HG03432 (cell line): Measurements from ENCODE around the gene ATP9B.
"Not testable (repeated sequence)": the region's sequence is repeated elsewhere in the genome, so short reads cannot be mapped to it uniquely, and the experiment has no call there.

Source experiments
- ATAC-seq: cut with Tn5 transposase; IDR thresholded peaks from one replicate; pipeline ENCODE4 v1.9.1; 2021; ENCODE audit warnings: mild to moderate bottlenecking, moderate library complexity; ENCODE audit not compliant: unreplicated experiment

Gene ATP9B

DNA sequence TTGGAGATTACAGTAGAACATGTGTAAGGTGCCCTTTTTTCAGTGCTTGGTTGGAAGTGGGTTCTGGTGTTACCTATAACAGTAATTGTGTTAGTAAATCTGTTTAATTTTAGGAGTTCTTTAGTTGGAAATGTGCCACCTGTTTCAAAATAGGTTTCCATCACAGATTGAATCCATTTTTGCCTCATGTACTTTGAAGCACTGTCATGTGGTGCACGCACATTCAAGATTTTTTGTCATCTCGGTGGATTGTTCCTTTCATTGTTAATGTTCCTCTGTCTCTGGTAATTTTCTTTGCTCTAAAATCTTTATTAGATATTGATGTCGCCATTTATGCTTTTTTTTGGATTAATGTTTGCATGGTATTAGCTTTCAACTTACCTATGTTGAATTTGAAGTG, 1.3 kb downstream of the ATP9B start:
- ATAC-seq = no peak

DNA sequence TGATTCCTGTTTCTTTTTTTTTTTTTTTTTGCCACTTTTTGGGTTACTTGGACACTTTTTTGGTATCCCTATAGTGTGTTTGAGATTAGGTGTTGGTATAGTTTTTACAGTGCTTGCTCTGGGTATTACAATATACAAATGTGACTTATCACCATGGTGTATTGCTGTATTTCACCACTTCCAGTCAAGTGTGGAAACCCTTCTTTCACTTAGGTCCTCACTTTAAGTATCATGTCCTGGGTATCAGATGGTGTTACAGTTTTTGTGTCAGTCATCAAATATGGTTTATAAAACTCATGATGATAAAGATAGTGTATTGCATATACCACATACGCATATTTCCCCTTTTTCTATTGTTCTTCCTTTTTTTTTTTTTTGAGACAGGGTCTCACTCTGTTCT, 1.8 kb downstream of the ATP9B start:
- no peak for ATAC-seq

DNA sequence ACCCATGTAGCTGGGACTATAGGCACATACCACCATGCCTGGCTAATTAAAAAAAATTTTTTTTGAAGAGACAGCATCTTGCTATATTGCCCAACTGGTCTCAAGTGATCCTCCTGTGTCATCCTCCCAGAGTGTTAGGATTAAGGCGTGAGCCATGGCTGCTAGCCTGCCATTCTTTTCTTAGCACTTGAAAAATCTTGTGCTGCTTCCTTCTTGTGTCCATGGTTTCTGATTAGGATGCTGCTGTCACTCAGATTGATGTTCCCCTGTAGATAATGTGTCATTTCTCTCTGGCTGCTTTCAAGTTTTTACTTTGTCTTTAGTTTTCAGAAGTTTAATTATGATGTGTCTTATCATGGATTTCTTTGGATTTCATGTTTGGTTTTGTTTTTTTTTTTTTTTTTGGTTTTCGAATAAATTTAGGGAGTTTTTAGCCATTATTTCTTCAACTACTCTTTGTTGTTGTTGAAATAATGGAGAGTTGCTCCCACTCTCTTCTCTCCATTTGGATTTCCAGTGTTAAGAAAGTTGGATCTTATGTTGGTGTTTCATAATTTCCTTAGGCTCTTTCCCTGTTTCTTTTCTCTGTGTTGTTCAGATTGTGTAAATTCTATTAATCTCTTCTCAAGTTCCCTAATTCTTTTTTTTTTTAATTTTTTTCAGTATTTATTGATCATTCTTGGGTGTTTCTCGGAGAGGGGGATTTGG, 2.5 kb downstream of the ATP9B start:
- no peak for ATAC-seq

DNA sequence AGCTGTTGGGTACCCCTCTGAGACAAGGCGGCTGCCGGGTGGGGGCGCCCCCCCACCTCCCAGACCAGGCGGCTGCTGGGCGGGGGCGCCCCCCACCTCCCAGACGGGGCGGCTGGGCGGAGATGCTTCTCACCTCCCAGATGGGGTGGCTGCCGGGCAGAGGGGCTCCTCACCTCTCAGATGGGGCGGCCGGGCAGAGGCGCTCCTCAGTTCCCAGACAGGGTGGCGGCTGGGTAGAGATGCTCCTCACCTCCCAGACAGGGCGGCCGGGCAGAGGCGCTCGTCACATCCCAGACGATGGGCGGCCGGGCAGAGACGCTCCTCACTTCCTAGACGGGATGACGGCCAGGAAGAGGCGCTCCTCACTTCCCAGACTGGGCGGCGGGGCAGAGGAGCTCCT, 3.5 kb downstream of the ATP9B start:
- ATAC-seq = not testable (repeated sequence)

DNA sequence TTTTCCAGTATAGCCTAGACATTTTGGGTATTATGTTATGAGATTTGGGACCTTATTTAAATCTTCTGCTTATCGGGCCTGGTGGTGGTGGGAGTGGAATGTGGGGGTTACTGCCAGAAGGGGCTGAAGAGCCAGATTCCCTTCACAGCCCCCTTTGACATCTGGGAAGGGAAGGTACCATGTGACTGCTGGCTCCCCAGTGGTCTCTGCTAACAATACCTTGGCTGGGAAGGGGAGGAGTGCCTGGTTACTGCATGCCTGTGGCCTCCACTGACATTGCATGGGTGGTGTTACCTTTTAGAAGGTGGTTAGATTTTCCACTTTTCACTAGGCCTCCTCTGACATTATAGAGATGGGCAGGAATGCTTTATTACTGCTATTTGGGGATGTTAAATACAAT, 8.0 kb downstream of the ATP9B start:
- ATAC-seq = no peak

DNA sequence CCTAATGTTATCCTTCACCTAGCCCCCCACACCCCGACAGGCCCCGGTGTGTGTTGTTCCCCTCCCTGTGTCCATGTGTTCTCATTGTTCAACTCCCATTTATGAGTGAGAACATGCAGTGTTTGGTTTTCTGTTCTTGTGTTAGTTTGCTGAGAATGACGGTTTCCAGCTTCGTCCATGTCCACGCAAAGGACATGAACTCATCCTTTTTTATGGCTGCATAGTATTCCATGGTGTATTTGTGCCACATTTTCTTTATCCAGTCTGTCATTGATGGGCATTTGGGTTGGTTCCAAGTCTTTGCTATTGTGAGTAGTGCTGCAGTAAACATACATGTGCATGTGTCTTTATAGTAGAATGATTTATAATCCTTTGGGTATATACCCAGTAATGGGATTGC, 9.6 kb downstream of the ATP9B start:
- ATAC-seq = not testable (repeated sequence)

DNA sequence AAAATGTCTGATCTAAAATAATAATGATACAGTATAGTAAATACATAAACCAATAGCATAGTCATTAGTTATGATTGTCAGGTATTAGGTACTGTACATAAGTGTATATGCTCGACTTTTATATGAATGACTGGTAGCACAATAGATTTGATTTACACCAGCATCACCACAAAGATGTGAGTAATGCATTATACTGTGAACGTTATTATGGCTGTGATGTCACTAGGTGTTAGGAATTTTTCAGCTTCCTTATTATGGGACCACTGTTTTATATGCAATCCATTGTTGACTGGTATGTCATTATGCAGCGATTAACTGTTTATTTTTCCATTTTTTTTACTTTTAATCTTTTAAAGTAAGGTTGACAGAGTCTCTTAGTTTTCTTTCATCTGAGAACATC, 23.7 kb downstream of the ATP9B start:
- no peak for ATAC-seq

DNA sequence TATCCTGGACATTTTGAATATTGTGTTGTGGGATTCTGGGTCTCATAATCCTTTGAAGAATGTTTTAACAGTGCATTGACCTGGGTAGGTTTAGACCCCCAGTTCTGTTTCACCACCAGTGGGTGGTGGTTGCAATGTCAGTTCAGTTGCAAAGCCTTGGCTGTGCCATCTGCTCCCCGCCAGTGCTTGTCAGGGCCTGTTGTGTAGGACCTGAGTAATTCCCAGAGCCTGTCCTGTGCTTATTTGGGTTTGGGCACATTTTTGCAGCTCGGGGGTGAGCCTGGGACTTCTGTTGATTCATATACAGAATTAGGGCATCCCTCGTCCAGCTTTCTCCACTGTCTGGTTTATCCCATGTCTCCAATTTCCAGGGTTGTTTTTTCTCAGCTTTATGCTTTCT, 24.8 kb downstream of the ATP9B start:
- no peak for ATAC-seq

DNA sequence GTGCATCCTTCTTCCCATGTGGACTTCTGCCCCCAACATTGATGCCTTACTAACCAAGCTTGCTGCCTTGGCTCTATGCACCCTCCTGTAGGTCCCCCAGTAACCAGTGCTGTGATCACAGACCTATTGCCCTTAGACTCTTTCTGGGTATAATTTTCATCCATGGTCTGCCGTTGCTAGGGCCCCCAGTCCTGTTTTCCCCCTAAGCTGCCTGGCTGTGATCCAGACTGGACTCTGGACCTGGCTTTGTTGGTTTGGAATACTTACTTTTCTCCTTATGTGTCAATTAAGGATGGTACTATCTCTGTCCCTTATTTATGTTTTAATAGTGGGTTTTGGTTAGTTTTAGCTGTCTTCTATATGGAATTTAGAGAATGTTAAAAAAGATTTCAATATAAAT, 26.0 kb downstream of the ATP9B start:
- no peak for ATAC-seq

DNA sequence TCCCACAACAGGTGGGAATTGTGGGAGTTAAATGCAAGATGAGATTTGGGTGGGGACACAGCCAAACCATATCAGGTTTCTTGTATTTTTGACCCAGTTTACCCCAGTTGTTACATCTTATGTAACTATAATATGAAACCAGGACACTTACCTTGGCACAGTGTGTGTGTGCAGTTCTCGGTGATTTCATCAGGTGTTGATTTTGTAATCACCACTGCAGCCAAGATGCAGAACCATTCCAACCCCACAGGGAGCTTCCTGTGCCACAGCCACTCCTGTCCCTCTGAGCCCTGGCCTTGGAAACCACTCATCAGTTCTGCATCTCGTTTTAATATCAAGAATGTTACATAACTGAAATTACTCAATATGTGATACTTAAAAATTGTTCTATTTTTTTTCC, 31.8 kb downstream of the ATP9B start:
- no peak for ATAC-seq

DNA sequence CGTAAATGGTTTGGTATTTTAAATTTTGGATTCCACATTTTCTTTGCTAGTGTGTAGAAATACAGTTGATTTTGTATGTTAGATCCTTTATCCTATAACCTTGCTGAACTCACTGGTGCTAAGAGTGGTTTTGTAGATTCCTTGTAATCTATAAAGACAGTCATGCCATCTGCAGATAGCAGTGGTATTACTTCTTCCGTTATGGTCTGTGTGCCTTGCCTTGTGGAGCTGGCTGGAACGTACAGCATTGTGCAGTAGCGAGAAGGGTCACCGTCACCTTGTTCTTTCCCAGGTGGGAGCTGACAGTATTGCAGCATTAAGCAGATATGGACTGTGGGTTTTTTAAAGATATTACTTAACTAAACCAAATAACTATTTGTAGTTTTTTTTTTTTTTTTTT, 33.7 kb downstream of the ATP9B start:
- ATAC-seq = no peak

DNA sequence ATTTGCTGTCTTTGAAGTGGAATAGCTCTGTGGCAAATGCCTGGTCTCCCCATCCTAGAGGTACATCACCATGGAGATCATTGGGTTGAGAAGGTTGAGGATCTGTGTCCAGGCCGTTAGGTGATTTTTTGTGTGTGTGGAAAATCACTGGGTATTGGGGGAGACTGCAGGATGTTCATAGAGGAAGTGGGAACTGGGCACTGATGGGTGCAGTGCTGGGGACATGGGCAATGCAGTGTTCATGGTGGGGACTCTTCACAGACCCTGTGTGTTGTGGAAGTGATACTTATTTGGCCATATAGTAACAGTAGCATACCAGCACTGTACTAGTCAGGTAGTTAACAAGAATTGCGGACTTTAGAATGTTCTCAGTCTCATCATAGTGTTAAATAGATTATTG, 34.9 kb downstream of the ATP9B start:
- no peak for ATAC-seq

DNA sequence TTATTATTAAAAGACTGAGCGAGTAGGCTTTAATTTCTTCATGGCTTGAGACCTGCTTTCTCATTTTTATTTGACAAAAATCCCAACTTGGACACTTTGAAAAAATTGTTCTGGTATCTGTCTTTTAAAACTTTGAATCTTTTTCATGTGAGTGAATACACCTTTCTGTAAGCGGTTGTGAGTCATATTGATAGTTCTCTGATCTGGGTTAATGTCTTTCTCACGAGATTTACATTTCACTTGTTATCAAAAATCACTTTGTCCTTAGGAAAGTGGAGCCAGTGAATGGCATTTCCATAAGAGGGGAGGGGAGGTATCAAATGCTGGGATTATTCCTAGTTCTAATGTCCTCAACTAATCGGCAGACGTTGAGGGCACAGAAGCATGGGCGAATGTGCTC, 36.3 kb downstream of the ATP9B start:
- ATAC-seq = no peak

DNA sequence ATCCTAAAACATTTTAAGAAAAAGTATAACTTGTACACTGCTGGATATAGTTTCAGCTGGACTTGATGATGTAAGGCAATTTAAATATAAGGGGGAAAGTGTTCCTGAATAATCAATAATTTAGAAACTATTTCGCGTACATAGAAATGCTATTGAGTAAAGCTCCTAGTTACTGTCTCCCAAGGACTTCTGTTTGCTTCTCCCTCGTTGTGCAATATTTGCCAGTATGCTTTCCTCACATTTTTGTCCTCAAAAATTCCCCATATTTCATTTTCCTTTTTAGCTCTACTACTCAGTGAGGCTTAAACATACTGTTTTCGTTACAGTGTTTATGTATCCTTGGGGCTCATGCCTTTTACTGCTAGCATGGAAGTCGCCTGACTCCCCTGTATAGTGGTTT, 36.9 kb downstream of the ATP9B start:
- no peak for ATAC-seq

DNA sequence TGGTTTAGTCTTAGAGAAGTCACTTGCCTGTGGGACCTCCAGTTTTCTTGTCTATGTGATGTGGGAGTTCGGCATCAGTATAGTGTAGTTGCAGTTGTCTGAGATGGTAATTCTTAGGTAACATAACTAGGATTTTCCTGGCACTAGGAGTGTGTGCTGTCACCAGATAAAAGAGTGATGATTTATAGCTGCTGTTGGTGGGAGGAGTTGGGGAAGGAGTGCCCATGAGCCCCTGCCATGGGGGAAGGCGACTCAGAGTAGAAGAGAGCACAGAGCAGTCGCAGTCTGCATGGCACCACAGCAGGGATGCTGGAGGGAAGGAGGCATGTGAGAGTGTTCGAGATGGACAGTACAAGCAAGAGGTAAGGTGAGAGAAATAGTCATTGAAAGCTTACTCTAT, 38.7 kb downstream of the ATP9B start:
- no peak for ATAC-seq

DNA sequence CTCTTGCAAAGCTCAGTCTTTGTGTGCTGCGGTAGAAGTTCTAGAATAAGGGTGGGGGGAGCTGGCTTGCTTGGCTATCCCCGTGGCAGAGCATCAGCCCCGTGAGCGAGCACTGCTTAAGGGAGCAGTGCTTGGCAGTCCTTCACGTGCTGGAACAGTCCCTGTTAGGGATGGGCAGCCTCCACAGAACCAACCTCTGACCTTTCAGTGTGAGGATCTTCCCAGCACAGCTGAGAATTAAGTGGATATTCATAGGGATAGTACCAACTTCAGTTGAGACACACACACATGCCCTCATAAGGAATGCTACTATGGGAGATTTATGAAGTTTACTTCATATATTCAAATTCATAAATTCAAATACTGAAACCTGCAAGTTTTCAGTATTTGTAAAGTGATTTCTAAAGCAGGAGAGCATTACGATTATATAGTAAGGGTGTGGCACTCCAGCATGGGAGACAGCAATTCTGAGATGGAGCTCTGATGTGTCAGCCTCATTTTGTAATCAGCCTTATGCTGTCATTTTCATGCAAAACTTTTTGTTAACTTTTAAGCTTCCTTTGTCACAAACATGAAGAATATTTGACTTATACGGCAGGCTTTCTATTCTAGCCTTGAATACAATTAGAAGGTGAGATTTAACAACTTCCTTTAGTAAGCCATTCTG, 39.5 kb downstream of the ATP9B start:
- no peak for ATAC-seq

DNA sequence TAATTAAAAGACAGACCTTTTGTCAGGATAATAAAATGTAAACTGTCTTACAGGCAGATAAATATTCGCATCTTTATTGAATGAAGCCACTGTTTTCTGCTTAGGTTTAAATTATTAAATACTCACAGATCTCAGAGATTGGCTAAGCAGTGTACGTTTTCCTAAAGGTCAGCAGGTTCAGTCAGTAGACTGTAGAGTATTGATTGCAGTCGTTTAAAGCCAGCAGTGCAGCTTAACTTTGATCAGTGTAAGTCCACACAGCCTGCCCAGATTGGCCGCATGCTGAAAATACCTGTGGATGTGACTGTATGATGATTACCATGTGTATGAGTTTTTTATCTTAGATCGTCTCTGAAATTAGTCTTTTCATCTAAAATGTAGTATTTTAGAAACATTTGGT, 42.3 kb downstream of the ATP9B start:
- no peak for ATAC-seq

DNA sequence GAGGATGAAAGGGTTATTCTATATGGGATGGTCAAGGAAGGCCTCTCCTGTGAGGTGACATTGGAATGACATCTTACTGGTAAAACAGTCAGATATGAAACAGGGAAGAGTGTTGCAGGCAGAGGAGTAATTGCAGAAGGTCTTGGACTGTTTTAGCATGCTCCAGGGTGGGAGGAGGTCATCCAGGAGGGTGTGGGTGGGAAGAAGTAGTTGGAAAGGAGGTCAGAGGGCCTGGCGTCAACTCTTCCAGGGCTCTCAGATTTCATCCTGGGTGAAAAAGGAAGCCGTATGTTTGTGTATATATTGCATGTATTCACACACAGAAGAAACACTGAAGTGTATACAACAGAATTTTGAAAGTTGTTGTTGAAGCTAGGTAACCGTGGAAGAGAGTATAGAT, 48.2 kb downstream of the ATP9B start:
- ATAC-seq = no peak

DNA sequence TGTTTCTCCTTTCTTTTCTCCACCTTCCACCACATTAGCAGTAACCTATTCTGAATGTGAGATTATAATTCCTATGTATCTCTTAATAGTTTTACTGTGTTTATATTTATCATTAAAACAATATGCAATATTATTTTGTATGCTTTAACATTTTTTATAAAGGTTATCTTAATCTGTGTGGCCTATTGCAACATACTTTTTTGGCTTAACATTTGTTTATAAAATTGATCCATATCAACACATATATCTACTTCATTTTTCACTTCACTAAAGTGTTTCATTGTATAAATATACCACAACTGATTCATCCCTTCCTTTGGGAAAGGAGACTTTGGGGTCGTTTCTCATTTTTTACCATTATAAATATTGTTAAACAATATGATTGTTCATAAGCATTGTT, 48.6 kb downstream of the ATP9B start:
- ATAC-seq = no peak

DNA sequence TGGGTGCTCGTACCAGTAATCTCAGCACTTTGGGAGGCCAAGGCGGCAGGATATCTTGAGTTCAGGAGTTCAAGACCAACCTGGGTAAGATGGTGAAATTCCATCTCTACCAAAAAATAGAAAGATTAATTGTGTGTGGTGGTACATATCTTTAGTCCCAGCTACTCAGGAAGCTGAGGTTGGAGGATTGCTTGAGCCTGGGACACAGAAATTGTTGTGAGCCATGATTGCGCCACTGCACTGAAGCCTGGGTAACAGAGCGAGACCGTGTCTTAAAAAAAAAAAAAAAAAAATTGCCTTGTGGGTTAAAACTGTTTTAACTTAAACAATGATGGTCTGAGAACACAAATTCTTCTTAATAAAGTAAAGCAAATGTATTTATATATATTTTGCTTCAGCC, 49.6 kb downstream of the ATP9B start:
- ATAC-seq = no peak

DNA sequence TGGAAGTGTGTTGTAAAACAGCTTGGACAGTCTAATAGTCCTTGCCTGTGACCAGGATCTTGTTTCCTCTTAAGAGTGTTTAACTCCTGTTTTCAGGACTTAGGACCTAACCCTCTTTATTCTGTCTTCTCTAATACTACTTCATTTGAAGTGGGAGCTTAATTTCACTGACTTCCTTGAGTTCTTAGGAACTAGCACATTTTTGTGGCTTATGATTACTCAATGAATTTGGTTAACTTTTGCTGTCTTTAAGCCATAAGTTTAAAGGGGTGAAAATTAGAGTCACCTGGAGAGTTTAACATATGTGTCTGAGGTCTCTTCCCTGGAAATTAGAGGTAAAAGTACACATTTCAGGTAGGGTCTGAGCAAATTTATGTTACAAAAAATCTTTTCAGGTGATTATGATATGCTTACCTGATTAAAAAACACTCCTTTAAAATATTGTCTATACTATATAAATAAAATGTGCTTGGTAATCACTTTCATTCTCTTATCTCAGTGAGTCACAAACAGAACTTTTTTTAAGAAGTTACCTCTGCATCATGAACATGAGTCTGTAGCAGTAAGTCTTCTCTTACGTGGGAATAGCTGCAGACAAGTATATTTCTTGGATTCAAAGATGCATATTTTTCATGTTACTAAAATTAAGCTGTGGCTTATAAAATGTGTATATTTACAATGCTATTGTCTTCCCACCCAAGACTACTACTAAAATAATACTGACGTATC, 52.7 kb downstream of the ATP9B start:
- ATAC-seq = no peak

DNA sequence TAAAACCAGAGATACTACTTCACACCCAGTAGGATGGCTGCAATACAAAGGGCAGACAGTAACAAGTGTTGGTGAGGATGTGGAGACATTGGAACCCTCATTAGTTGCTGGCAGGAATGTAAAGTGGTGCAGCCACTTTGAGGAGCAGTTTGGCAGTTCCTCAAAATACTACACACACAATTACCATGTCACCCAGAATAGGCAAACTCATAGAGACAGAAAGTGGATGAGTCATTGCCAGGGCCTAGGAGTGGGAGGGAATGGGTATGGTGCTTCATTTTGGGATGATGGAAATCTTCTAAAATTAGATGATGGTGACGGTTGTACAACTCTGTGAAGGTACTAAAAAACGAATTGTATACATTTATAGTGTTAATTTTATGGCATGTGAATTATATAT, 54.8 kb downstream of the ATP9B start:
- no peak for ATAC-seq
